Lower leg skin (tissue), 4 donors: ENCODE results near the gene PPM1N. TPM values are rescaled to one million over a fixed set of nuclear protein-coding genes. Genes with fewer than 3 reads are reported as not detected.

Source experiments
- DNase-seq, 2 donors: peaks; one replicate each; pipeline ENCODE4 v3.0.0-alpha.2; 2019; ENCODE audit warnings: low spot score in 2 of 2
- H3K4me3 ChIP-seq: fragments of 200-600 bp; sonication (generic); 2 replicates; pipeline ENCODE4 v1.5.1; 2017; ENCODE audit warnings: mild to moderate bottlenecking, low read depth; ENCODE audit not compliant: poor library complexity, severe bottlenecking
- POLR2A ChIP-seq, 2 donors: fragments of 450-650 bp; IDR thresholded peaks; one replicate each; pipeline ENCODE4 v1.6.1; 2016 to 2017; ENCODE audit warnings: antibody characterized with exemption in 2 of 2, mild to moderate bottlenecking in 1 of 2, moderate library complexity in 1 of 2
- WGBS, 2 donors: methylation state at CpG; one replicate each; pipeline ENCODE4 v1.1.5; 2018; 5-methylcytosine and 5-hydroxymethylcytosine counted together
- intact Hi-C: fragments of 100-400 bp; cut with DNase I; formaldehyde crosslinking; loops from one replicate; pipeline ENCODE4 v1.15.0; 2023; ENCODE audit warnings: low total_unique reads
- total RNA-seq, 4 donors: library from RNA; depleted of rRNA; stranded (reverse); fragments of >200 nt; gene quantifications; one replicate each; pipeline ENCODE4 v1.1.0, GENCODE V29; 2016
- TF ChIP-seq, protein P1 (sequence below), 3 donors: fragments of 450-650 bp; IDR thresholded peaks; one replicate each; pipeline ENCODE4 v1.5.1; 2016; ENCODE audit warnings: antibody characterized with exemption in 3 of 3, mild to moderate bottlenecking in 3 of 3, moderate library complexity in 2 of 3

The PPM1N gene
- total RNA-seq, 4 donors from 2014 or later, result 2.9 to 4.7 (median 3.6) TPM

DNA sequence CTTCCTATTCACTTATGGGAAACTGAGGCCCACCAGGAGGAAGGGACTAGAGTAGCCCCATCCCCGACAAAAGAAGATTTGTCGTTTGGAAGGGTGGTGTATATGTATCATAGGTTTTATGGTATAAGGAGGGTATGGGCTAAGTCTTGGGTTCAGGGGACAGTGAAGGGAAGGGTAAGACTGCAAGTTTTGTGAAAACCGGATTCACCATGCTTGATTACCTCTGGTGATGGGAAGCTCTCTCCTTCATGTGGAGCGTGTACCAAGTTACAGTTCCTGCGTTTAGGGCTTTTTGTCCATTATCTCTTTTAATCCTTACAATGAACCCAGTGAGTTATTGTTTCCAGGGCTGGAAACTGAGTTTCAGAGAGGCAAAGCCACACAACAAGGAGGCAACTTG is 12.8 kb downstream of the PPM1N start:
- no peak overlapping the region for H3K4me3 ChIP-seq
- 88 to 96% methylated on average over 5 of the region's 5 CpGs for WGBS, 2 donors
- no peak for DNase-seq
- no peak for TF ChIP-seq POLR2A (IDR thresholded peaks at IDR 0.05)
- TF ChIP-seq, protein P1, sequence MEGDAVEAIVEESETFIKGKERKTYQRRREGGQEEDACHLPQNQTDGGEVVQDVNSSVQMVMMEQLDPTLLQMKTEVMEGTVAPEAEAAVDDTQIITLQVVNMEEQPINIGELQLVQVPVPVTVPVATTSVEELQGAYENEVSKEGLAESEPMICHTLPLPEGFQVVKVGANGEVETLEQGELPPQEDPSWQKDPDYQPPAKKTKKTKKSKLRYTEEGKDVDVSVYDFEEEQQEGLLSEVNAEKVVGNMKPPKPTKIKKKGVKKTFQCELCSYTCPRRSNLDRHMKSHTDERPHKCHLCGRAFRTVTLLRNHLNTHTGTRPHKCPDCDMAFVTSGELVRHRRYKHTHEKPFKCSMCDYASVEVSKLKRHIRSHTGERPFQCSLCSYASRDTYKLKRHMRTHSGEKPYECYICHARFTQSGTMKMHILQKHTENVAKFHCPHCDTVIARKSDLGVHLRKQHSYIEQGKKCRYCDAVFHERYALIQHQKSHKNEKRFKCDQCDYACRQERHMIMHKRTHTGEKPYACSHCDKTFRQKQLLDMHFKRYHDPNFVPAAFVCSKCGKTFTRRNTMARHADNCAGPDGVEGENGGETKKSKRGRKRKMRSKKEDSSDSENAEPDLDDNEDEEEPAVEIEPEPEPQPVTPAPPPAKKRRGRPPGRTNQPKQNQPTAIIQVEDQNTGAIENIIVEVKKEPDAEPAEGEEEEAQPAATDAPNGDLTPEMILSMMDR (IDR thresholded peaks at IDR 0.05), result no peak
- intact Hi-C loops, result no loop called here

DNA sequence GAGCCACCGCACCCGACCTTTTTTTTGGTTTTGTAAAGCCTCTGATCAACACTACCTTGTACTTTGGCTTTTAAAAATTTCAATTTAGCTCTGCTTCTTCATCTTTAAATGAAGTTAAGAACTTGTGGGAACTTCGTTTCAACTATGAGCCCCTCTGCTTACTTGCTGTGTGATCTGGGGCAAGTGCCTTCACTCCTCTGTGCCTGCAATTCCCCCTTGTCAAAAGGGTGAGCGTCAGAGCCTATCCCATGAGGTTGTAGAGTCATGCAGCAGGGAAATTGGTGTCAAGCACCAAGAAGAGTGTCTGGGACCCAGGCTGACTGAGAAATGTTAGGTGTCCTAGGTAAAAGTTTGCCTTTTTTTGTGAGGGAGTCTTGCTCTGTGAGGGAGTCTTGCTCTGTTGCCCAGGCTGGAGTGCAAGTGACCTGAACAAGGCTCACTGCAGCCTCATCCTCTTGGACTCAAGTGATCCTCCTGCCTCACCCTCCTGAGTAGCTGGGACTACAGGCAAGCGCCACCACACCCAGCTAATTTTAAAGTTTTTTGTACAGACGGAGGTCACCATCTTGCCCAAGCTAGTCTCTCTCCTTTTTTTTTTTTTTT is 14.7 kb downstream of the PPM1N start:
- no peak for TF ChIP-seq POLR2A (IDR thresholded peaks at IDR 0.05)
- intact Hi-C loops, result no loop called here
- no peak overlapping the region for H3K4me3 ChIP-seq
- WGBS, 2 donors, result 74 to 81% methylated on average over 6 of the region's 6 CpGs
- DNase-seq, result no peak

DNA sequence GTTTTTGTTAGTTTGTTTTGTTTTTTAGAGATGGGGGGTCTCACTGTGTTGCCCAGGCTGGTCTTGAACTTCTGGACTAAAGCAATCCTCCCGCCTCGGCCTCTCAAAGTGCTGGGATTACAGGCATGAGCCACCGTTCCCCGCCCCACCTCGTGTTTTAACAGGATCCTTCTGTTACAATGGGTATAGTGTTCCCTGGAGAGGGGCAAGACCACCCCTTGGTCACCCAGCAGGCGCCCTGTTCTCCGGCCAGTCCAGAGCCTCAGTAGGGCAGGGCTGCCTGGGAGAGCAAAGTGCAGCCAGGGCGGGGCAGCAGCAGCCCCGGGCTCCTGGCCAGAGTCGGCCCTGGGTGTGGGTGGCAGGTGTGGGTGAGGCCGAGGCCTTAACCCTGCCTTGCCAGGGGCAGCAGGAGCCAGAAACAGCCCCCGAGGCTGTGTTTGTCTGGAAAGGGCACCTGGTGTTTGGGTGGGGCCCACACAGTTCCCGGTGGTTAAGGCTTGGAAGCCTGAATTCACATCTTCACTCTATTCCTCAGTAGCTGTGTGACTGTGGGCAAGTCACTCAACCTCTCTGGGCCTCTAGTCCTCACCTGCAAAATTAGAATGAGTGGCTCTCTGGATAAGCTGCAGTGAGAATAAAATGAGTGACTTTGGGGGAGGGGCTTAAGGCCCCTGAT is 16.3 kb downstream of the PPM1N start:
- H3K4me3 ChIP-seq, result no peak overlapping the region
- intact Hi-C loops, result no loop called here
- no peak for DNase-seq
- 36 to 38% methylated on average over 7 to 12 of the region's 13 CpGs for WGBS, 2 donors
- TF ChIP-seq, protein P1 (IDR thresholded peaks at IDR 0.05), result no peak
- TF ChIP-seq POLR2A (IDR thresholded peaks at IDR 0.05), result no peak

DNA sequence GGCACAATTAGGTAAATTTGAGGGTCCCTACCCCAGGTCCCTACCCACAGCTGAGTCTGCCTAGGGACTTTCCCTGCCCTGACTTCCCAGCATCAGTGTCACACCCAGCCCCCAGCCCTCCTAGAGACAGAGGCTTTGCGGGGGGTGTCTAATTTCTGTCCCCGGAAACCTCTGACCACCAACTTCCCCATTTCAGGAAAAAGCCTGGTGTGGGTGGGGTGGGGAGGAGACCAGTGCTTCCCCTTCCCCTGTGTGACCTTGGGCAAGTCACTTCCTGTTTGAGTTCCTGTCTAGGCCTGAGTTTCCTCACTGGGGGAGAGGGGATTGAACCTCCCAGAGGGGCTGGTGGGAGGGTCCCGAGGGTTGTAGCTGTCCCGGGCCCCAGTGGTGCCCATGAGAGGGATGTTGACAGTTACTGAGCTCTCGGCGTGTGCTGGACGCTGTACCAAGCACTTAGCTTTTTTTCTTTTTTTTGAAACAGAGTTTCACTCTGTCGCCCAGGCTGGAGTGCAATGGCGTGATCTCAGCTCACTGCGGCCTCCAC is 16.9 kb downstream of the PPM1N start:
- 70 to 86% methylated on average over 10 of the region's 10 CpGs for WGBS, 2 donors
- intact Hi-C loops, result no loop called here
- no peak for TF ChIP-seq POLR2A (IDR thresholded peaks at IDR 0.05)
- TF ChIP-seq, protein P1 (IDR thresholded peaks at IDR 0.05), result no peak
- H3K4me3 ChIP-seq, result no peak overlapping the region
- DNase-seq, result peak; percentile 56 to 90

DNA sequence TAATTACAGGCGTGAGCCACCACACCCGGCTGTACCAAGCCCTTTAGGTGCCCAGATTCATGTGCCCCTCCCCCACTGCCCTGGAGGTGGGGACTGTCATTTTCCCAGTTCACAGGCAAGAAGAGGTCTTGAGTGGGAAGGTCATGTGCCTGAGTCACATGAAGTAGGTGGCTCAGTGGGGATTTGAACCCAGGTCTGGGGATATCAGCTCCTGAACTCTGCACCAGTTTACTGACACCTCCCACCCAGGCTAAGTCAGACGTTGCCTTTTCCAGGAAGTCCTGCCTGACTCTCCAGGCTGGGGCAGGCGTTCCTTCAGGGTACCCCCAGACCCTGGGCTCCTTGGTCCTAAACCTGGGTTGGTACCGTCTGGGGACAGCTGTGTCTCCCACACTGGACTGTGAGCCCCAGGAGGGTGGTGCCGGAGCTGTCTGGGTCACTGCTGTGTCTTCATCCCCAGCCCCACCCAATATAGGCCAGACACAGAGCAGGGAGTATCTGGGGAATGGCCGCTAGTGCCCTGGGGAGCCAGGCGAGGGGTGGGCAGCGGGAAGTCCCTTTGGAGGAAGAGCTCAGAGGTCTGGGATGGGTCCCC is 17.7 kb downstream of the PPM1N start:
- no peak overlapping the region for H3K4me3 ChIP-seq
- intact Hi-C loops, result no loop called here
- no peak for TF ChIP-seq POLR2A (IDR thresholded peaks at IDR 0.05)
- TF ChIP-seq, protein P1 (IDR thresholded peaks at IDR 0.05), result no peak
- no peak for DNase-seq
- 73 to 74% methylated on average over 7 to 9 of the region's 9 CpGs for WGBS, 2 donors

DNA sequence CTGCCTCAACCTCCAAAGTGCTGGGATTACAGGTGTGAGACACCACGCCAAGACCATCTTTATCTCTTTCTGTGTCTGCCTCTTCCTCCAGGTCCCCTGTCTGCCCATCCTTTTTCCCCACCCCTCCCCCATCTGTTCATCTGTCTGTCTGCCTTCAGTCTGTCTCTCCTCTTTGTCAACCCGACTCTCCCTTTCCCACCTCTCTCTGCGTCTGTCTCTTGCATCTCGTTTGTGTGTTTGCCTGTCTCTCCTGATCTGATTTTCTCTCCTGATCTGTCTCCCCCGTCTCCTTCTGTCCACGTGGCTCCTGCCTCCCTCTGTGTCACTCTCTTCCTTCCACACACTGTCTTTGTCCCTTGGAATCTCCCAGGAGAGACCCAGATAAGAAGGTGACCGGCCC is 19.0 kb downstream of the PPM1N start:
- TF ChIP-seq, protein P1 (IDR thresholded peaks at IDR 0.05), result no peak
- TF ChIP-seq POLR2A (IDR thresholded peaks at IDR 0.05), result no peak
- WGBS, 2 donors, result 65 to 72% methylated on average over 7 of the region's 7 CpGs
- intact Hi-C loops, result no loop called here
- no peak overlapping the region for H3K4me3 ChIP-seq
- no peak for DNase-seq
